ENCODE results near the gene MYL3.

MYL3 gene

GRCh38 chr3:46905213-46905560 is 41.9 kb upstream of the MYL3 start:
- H3K9me3 Mint-ChIP-seq, result no peaks in the 10 kb centered on the region
- no peak overlapping the region for H3K27ac Mint-ChIP-seq

GRCh38 chr3:46904303-46905212 is 41.3 kb upstream of the MYL3 start:
- H3K9me3 Mint-ChIP-seq, result no peaks in the 10 kb centered on the region
- H3K27me3 Mint-ChIP-seq (ENCODE audit: low read depth, poor library complexity), result no peaks in the 10 kb centered on the region
- H3K4me3 Mint-ChIP-seq, result no peak overlapping the region
- peaks cover 3% of the 10 kb centered on the region for H3K4me1 Mint-ChIP-seq
- no peak for DNase-seq
- TF ChIP-seq CTCF (IDR thresholded peaks at IDR 0.05), result no peak
- H3K36me3 Mint-ChIP-seq (ENCODE audit: low read depth), result no peaks in the 10 kb centered on the region
- no peak overlapping the region for H3K27ac Mint-ChIP-seq

More at GRCh38 chr3:46905213-46905560, 41.9 kb upstream of the MYL3 start:
- no peaks in the 10 kb centered on the region for H3K36me3 Mint-ChIP-seq (ENCODE audit: low read depth)
- peaks cover 4% of the 10 kb centered on the region for H3K4me1 Mint-ChIP-seq
- H3K4me3 Mint-ChIP-seq, result no peak overlapping the region
- TF ChIP-seq CTCF (IDR thresholded peaks at IDR 0.05), result no peak
- DNase-seq, result no peak
- H3K27me3 Mint-ChIP-seq (ENCODE audit: low read depth, poor library complexity), result no peaks in the 10 kb centered on the region

- Mint-ChIP-seq H3K9me3 (no peaks in the 10 kb centered on the region), H3K36me3 (ENCODE audit: low read depth) (no peaks in the 10 kb centered on the region), H3K27me3 (ENCODE audit: low read depth, poor library complexity) (peaks cover 4% of the 10 kb centered on the region), H3K4me3 (no peak overlapping the region), H3K4me1 (no peaks in the 10 kb centered on the region), H3K27ac (peak overlapping the region; percentile 53)
- DNase-seq, result no peak
- TF ChIP-seq CTCF (IDR thresholded peaks at IDR 0.05), result no peak
Measured at GRCh38 chr3:46903341-46904302, 40.4 kb upstream of the MYL3 start.

GRCh38 chr3:46902188-46902631 is 39.0 kb upstream of the MYL3 start:
- no peak for TF ChIP-seq CTCF (IDR thresholded peaks at IDR 0.05)
- Mint-ChIP-seq H3K9me3 (no peaks in the 10 kb centered on the region), H3K36me3 (ENCODE audit: low read depth) (no peaks in the 10 kb centered on the region), H3K27me3 (ENCODE audit: low read depth, poor library complexity) (peaks cover 10% of the 10 kb centered on the region), H3K27ac (no peak overlapping the region), H3K4me1 (peaks cover 8% of the 10 kb centered on the region), H3K4me3 (no peak overlapping the region)
- DNase-seq, result no peak

- peaks cover 10% of the 10 kb centered on the region for H3K27me3 Mint-ChIP-seq (ENCODE audit: low read depth, poor library complexity)
- no peak overlapping the region for H3K27ac Mint-ChIP-seq
- peaks cover 8% of the 10 kb centered on the region for H3K4me1 Mint-ChIP-seq
- TF ChIP-seq CTCF (IDR thresholded peaks at IDR 0.05), result no peak
- H3K36me3 Mint-ChIP-seq (ENCODE audit: low read depth), result no peaks in the 10 kb centered on the region
- DNase-seq, result no peak
- no peak overlapping the region for H3K4me3 Mint-ChIP-seq
- H3K9me3 Mint-ChIP-seq, result no peaks in the 10 kb centered on the region
Measured at GRCh38 chr3:46901591-46902187, 38.4 kb upstream of the MYL3 start.

Measured in nephron progenitor cell (in vitro differentiated cells).